GM19395 (cell line): ENCODE data around the gene FOXL3.
"Not testable (repeated sequence)": the region's sequence is repeated elsewhere in the genome, so short reads cannot be mapped to it uniquely, and the experiment has no call there.

Source experiments
- ATAC-seq: cut with Tn5 transposase; IDR thresholded peaks from one replicate; pipeline ENCODE4 v1.9.1; 2021; ENCODE audit warnings: mild to moderate bottlenecking, moderate library complexity; ENCODE audit not compliant: unreplicated experiment

FOXL3 gene

GRCh38 chr7:335358-336148, 45.6 kb downstream of the FOXL3 start:
- no peak for ATAC-seq

- ATAC-seq = not testable (repeated sequence)
Observed at GRCh38 chr7:336149-336533, 46.2 kb downstream of the FOXL3 start.

- ATAC-seq = no peak
Observed at GRCh38 chr7:336810-337566, 47.0 kb downstream of the FOXL3 start.

GRCh38 chr7:337567-337951, 47.6 kb downstream of the FOXL3 start:
- ATAC-seq = no peak

GRCh38 chr7:338295-339061, 48.5 kb downstream of the FOXL3 start:
- ATAC-seq = no peak

GRCh38 chr7:339062-339342, 49.0 kb downstream of the FOXL3 start:
- no peak for ATAC-seq

GRCh38 chr7:339696-340095, 49.7 kb downstream of the FOXL3 start:
- no peak for ATAC-seq

GRCh38 chr7:340200-340937, 50.4 kb downstream of the FOXL3 start:
- no peak for ATAC-seq
